Forelimb muscle (tissue), 1 donor: Measurements from ENCODE around the gene PCSK5. TPM values are rescaled to one million over a fixed set of nuclear protein-coding genes. Genes with fewer than 3 reads are reported as not detected.
"Not testable (repeated sequence)": the region's sequence is repeated elsewhere in the genome, so short reads cannot be mapped to it uniquely, and the experiment has no call there.

Experiments
- DNase-seq: peaks from one replicate; pipeline ENCODE4 v3.0.0-alpha.2; 2013; ENCODE audit warnings: low read depth
- polyA plus RNA-seq: library from polyadenylated mRNA; unstranded; fragments of 120-200 nt; gene quantifications from one replicate; pipeline ENCODE4 v1.2.1, GENCODE V29; 2013; ENCODE audit not compliant: insufficient read length

PCSK5 gene
- polyA plus RNA-seq, 1 donor, result 11.8 TPM

GRCh38 chr9:76357555-76357954 lies 467.1 kb downstream of the PCSK5 start:
- no peak for DNase-seq

- DNase-seq, result no peak
Measured at GRCh38 chr9:76358628-76359280, 468.3 kb downstream of the PCSK5 start.

GRCh38 chr9:76359365-76359764 lies 468.9 kb downstream of the PCSK5 start:
- DNase-seq, result no peak

- no peak for DNase-seq
Measured at GRCh38 chr9:76359766-76360165, 469.3 kb downstream of the PCSK5 start.

GRCh38 chr9:76362332-76363031 lies 472.0 kb downstream of the PCSK5 start:
- not testable (repeated sequence) for DNase-seq

- no peak for DNase-seq
Measured at GRCh38 chr9:76363032-76363395, 472.5 kb downstream of the PCSK5 start.

GRCh38 chr9:76365028-76365427 lies 474.6 kb downstream of the PCSK5 start:
- no peak for DNase-seq

- DNase-seq, result no peak
Measured at GRCh38 chr9:76366275-76366674, 475.8 kb downstream of the PCSK5 start.

GRCh38 chr9:76369583-76369982 lies 479.1 kb downstream of the PCSK5 start:
- DNase-seq, result no peak

GRCh38 chr9:76370396-76371023 lies 480.0 kb downstream of the PCSK5 start:
- no peak for DNase-seq

GRCh38 chr9:76371901-76372300 lies 481.4 kb downstream of the PCSK5 start:
- no peak for DNase-seq

- no peak for DNase-seq
Measured at GRCh38 chr9:76372336-76372735, 481.9 kb downstream of the PCSK5 start.

GRCh38 chr9:76373173-76373783 lies 482.8 kb downstream of the PCSK5 start:
- DNase-seq, result peak; percentile 78

GRCh38 chr9:76373784-76374474 lies 483.5 kb downstream of the PCSK5 start:
- DNase-seq, result no peak

GRCh38 chr9:76374783-76375559 lies 484.5 kb downstream of the PCSK5 start:
- no peak for DNase-seq

GRCh38 chr9:76377791-76378190 lies 487.3 kb downstream of the PCSK5 start:
- DNase-seq, result no peak

- no peak for DNase-seq
Measured at GRCh38 chr9:76378367-76379073, 488.0 kb downstream of the PCSK5 start.

GRCh38 chr9:76379494-76379893 lies 489.0 kb downstream of the PCSK5 start:
- no peak for DNase-seq

- DNase-seq, result no peak
Measured at GRCh38 chr9:76390656-76391055, 500.2 kb downstream of the PCSK5 start.

GRCh38 chr9:76394195-76394959 lies 503.9 kb downstream of the PCSK5 start, which contains the start of gene RFK:
Gene RFK (minus strand): TSS chr9:76394426. CDS start chr9:76394171, 255 bp downstream.
- peak; percentile 78 for DNase-seq
